Measurements from ENCODE around the gene U2SURP. TPM values are rescaled to one million over a fixed set of nuclear protein-coding genes. Genes with fewer than 3 reads are reported as not detected.

Gene U2SURP
- total and polyA plus RNA-seq, 5 experiments from 2014 or later = 110 to 169 (median 131) TPM

- H3K36me3 Mint-ChIP-seq = peaks cover 0 to 22% (median 20%) of the 10 kb centered on the region in 3 donors
- H3K9me3 Mint-ChIP-seq = peaks cover 8 to 29% (median 17%) of the 10 kb centered on the region in 9 donors
- H3K4me1 Mint-ChIP-seq = no peaks in the 10 kb centered on the region
- ATAC-seq (no peak), DNase-seq (no peak)
- H3K27me3 Mint-ChIP-seq = peaks cover 0 to 10% (median 5%) of the 10 kb centered on the region in 5 donors
- POLR2A ChIA-PET = no interaction called here
- no peak overlapping the region for H3K27ac Mint-ChIP-seq
- H3K4me3 Mint-ChIP-seq = no peak overlapping the region
Observed at GRCh38 chr3:143101792-143102381, 100.5 kb downstream of the U2SURP start.

DNA sequence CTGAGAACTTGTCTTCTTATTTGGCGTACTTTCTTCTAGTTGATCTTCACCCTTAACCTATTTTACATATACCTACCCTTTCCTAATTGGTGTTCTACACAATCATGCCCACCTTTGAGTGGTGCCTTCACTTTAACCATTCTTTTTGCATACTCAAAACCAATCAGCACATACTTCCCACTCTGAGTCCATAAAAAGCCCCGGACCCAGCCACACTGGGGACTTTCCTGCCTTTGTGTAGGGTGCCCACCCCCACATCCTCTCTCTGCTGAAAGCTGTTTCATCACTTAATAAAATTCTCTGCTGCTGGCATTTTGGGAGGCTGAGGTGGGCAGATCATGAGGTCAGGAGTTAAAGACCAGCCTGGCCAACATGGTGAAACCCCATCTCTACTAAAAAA is 102.3 kb downstream of the U2SURP start:
- H3K36me3 Mint-ChIP-seq = peaks cover 0 to 22% (median 16%) of the 10 kb centered on the region in 3 donors
- DNase-seq = no peak
- no peak for ATAC-seq
- peaks cover 5 to 28% (median 17%) of the 10 kb centered on the region in 9 donors for H3K9me3 Mint-ChIP-seq
- no peak overlapping the region for H3K27ac Mint-ChIP-seq
- H3K4me1 Mint-ChIP-seq = no peaks in the 10 kb centered on the region
- no peak overlapping the region for H3K4me3 Mint-ChIP-seq
- H3K27me3 Mint-ChIP-seq = peaks cover 0 to 10% (median 5%) of the 10 kb centered on the region in 5 donors
- POLR2A ChIA-PET = no interaction called here

- no peak for DNase-seq
- Mint-ChIP-seq H3K27me3 (peaks cover 0 to 10% (median 3%) of the 10 kb centered on the region in 5 donors), H3K36me3 (peaks cover 0 to 22% (median 16%) of the 10 kb centered on the region in 3 donors), H3K4me1 (no peaks in the 10 kb centered on the region), H3K4me3 (no peak overlapping the region), H3K9me3 (peaks cover 5 to 28% (median 17%) of the 10 kb centered on the region in 9 donors), H3K27ac (no peak overlapping the region)
- POLR2A ChIA-PET = interaction anchor here (1.0 kb wide), 1 partner anchor 108 kb away, joined by 3 read pairs; no protein-coding TSS in a partner anchor
- ATAC-seq = no peak
Observed at GRCh38 chr3:143105170-143105569, 103.8 kb downstream of the U2SURP start.

GRCh38 chr3:143109861-143110260 is 108.5 kb downstream of the U2SURP start:
- POLR2A ChIA-PET = no interaction called here
- H3K27me3 Mint-ChIP-seq = peaks cover 0 to 5% (median 0%) of the 10 kb centered on the region in 5 donors
- peak overlapping the region in 1 of 10 donors; percentile 58 for H3K27ac Mint-ChIP-seq

More at GRCh38 chr3:143109861-143110260, 108.5 kb downstream of the U2SURP start:
- Mint-ChIP-seq H3K9me3 (peaks cover 1 to 20% (median 12%) of the 10 kb centered on the region in 9 donors), H3K4me3 (peak overlapping the region in 1 of 10 donors; percentile 38), H3K36me3 (peaks cover 0 to 16% (median 12%) of the 10 kb centered on the region in 3 donors), H3K4me1 (no peaks in the 10 kb centered on the region)
- DNase-seq (no peak), ATAC-seq (no peak)

Other genes with a start within 250 kb of the U2SURP start
- gene PCOLCE2, start 112.5 kb upstream of the U2SURP start, total RNA-seq = not detected
- not detected for gene PCOLCE2, start 112.5 kb upstream of the U2SURP start, polyA plus RNA-seq
- gene PAQR9, start 37.9 kb upstream of the U2SURP start, total RNA-seq = not detected
- gene PAQR9, start 37.9 kb upstream of the U2SURP start, polyA plus RNA-seq = not detected
- 1 to 10 TPM; 4.2 to 5.2 TPM for gene CHST2, start 118.2 kb downstream of the U2SURP start, total RNA-seq
- 10 to 100 TPM in 1 of 3 donors, 1 to 10 TPM in 2; 4.2 to 11.4 (median 5.5) TPM for gene CHST2, start 118.2 kb downstream of the U2SURP start, polyA plus RNA-seq

Measured in naive thymus-derived CD8-positive, alpha-beta T cell (primary cell).